Nephron progenitor cell (in vitro differentiated cells): ENCODE data around the gene CPOX.

ENCODE experiments used
- DNase-seq: peaks from one replicate; pipeline ENCODE4 v3.0.0; 2021
- H3K27ac Mint-ChIP-seq: 2 replicates; pipeline ENCODE4 v1.8.0; 2021; ENCODE audit warnings: mild to moderate bottlenecking, moderate library complexity, mixed read lengths
- H3K27me3 Mint-ChIP-seq: 2 replicates; pipeline ENCODE4 v1.8.0; 2021; ENCODE audit warnings: mild to moderate bottlenecking, low read depth, mixed read lengths; ENCODE audit not compliant: poor library complexity
- H3K36me3 Mint-ChIP-seq: 2 replicates; pipeline ENCODE4 v1.8.0; 2021; ENCODE audit warnings: low read depth, mixed read lengths
- H3K4me1 Mint-ChIP-seq: 2 replicates; pipeline ENCODE4 v1.8.0; 2021; ENCODE audit warnings: mixed read lengths
- H3K4me3 Mint-ChIP-seq: 2 replicates; pipeline ENCODE4 v1.8.0; 2021; ENCODE audit warnings: mild to moderate bottlenecking, moderate library complexity, mixed read lengths
- H3K9me3 Mint-ChIP-seq: 2 replicates; pipeline ENCODE4 v1.8.0; 2021; ENCODE audit warnings: mild to moderate bottlenecking, moderate library complexity, mixed read lengths
- TF ChIP-seq, protein P1 (sequence below): fragments of 200-600 bp; sonication (generic); IDR thresholded peaks from 2 replicates; pipeline ENCODE4 v1.5.0; 2021; ENCODE audit warnings: antibody characterized with exemption

The CPOX gene

DNA sequence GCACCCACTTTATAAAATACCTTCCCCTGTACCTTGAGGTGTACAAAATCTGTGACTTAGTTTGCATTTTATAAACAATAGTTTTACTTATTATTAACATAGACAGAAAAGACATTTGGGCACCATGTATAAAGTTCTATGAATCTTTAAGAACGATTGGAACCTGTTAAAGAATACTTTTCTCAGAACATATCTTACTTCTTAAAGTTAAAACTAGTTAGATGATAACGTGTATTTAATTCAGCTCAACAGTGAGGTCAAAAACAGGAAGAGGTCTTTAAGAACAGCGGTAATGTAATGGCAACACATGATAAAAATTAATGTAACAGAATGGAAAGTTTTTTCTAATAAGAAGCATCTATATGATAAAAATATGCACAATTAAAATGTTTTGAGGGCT is 25.0 kb downstream of the CPOX start:
- TF ChIP-seq, protein P1, sequence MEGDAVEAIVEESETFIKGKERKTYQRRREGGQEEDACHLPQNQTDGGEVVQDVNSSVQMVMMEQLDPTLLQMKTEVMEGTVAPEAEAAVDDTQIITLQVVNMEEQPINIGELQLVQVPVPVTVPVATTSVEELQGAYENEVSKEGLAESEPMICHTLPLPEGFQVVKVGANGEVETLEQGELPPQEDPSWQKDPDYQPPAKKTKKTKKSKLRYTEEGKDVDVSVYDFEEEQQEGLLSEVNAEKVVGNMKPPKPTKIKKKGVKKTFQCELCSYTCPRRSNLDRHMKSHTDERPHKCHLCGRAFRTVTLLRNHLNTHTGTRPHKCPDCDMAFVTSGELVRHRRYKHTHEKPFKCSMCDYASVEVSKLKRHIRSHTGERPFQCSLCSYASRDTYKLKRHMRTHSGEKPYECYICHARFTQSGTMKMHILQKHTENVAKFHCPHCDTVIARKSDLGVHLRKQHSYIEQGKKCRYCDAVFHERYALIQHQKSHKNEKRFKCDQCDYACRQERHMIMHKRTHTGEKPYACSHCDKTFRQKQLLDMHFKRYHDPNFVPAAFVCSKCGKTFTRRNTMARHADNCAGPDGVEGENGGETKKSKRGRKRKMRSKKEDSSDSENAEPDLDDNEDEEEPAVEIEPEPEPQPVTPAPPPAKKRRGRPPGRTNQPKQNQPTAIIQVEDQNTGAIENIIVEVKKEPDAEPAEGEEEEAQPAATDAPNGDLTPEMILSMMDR = no peak
- Mint-ChIP-seq H3K27me3 (no peaks in the 10 kb centered on the region), H3K4me1 (peaks cover 16% of the 10 kb centered on the region), H3K36me3 (no peaks in the 10 kb centered on the region), H3K27ac (no peak overlapping the region), H3K9me3 (peaks cover 3% of the 10 kb centered on the region), H3K4me3 (no peak overlapping the region)
- DNase-seq = no peak

DNA sequence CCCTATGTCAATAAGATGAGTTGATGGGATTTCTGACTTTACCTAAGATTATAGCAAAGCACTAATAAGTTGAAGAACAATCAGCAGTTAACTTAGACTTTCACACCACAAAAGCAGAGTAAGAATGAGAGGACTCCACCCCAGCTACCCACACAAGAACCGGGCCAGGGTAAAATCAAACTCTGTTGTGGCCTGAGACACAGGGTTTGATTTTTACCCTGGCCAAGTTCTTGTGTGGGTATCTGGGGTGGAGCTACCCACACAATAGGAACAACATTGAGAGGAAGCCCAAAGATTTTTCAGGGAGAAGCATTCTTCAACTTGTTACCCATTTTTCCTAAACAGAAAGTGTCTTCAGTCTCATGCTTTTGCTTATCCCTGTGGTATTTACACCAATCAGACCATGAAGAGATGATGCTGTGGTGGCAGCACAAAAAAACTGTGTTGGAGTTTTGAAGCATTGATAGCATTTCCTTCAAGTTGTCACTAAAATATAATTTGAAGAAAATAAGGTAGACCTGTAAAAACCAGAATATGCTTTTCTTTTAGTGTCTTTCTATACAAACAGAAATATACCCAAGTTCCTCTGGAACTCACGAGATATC is 25.6 kb downstream of the CPOX start:
- Mint-ChIP-seq H3K9me3 (peaks cover 3% of the 10 kb centered on the region), H3K4me1 (peaks cover 12% of the 10 kb centered on the region), H3K27ac (no peak overlapping the region), H3K36me3 (no peaks in the 10 kb centered on the region), H3K27me3 (peaks cover 4% of the 10 kb centered on the region), H3K4me3 (no peak overlapping the region)
- TF ChIP-seq, protein P1 = no peak
- no peak for DNase-seq

DNA sequence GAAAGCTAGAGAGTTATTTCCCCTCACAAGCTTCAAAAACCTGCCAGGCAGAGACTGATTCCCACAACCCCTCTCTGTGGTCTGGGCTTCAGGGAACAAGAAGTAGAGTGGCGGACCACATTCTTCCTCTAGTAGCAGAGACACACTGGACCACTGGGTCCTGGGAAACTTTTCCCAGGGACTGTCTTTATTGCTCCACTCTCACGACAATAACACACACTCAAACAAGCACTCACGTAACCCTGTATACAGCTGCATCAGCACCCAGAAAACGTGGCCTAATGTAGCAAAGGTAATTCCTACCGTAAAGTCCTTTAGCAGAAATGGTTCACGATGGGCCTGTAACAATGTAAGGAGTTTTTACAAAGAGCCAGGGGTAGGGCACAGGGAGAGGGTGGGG is 27.6 kb downstream of the CPOX start:
- peak overlapping the region; percentile 30 for H3K27ac Mint-ChIP-seq
- H3K27me3 Mint-ChIP-seq = peaks cover 4% of the 10 kb centered on the region
- no peak for DNase-seq
- peaks cover 12% of the 10 kb centered on the region for H3K4me1 Mint-ChIP-seq
- peaks cover 3% of the 10 kb centered on the region for H3K9me3 Mint-ChIP-seq
- H3K36me3 Mint-ChIP-seq = no peaks in the 10 kb centered on the region
- TF ChIP-seq, protein P1 = no peak
- H3K4me3 Mint-ChIP-seq = no peak overlapping the region

DNA sequence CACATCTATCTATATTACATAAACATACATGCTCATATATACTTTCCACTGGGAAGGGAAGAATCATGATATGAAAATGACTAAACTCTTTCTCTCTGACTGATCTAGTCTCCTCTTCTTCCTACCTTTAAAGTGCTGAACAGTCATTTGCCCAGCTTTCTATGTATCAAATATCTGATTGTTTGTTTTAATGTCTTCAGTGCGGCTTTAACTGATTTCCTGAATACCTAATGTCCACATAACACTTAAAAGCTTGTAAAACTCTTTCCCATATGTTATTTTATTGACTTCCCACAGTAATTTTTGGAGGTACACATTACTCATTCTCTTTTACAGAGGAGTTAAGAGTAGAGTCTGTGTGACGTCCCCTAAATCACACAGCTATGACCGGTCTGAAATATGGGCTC is 28.2 kb downstream of the CPOX start:
- peaks cover 12% of the 10 kb centered on the region for H3K4me1 Mint-ChIP-seq
- peaks cover 3% of the 10 kb centered on the region for H3K9me3 Mint-ChIP-seq
- DNase-seq = no peak
- no peak overlapping the region for H3K27ac Mint-ChIP-seq
- TF ChIP-seq, protein P1 = no peak
- no peaks in the 10 kb centered on the region for H3K36me3 Mint-ChIP-seq
- no peak overlapping the region for H3K4me3 Mint-ChIP-seq
- H3K27me3 Mint-ChIP-seq = peaks cover 4% of the 10 kb centered on the region

DNA sequence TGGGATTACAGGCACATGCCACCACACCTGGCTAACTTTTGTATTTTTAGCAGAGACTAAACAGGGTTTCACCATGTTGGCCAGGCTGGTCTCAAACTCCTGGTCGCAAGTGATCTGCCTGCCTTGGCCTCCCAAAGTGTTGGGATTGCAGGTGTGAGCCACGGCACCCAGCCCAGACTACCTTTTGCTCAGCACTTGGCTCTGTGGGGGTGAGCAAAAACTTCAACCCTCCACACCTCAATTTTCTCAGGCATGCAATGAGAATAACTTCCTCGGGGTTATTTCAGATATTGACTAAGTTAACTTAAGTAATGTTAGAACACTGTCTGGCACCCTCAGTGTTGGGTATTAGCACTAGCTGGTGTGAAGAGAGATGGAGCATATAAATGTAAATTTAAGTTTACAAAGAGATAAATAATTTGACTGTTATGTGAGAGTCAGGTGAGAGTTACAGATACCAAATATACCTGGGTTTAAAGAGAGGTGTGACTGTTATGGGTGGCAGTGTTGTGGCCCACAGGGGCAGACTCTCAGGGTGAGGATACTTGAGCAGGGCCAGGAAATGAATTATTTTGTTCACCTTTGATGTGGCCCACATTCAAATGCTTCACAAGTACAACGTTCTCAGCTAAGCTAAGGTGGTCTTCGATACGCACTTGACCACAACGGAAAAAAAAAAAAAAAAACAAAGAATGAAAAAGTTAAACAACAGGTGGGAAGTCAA is 29.0 kb downstream of the CPOX start:
- Mint-ChIP-seq H3K4me3 (no peak overlapping the region), H3K9me3 (peaks cover 3% of the 10 kb centered on the region)
- DNase-seq = no peak

More for the DNA sequence above, 29.0 kb downstream of the CPOX start:
- TF ChIP-seq, protein P1 = no peak
- H3K36me3 Mint-ChIP-seq = no peaks in the 10 kb centered on the region
- peaks cover 4% of the 10 kb centered on the region for H3K27me3 Mint-ChIP-seq
- H3K4me1 Mint-ChIP-seq = peaks cover 12% of the 10 kb centered on the region
- no peak overlapping the region for H3K27ac Mint-ChIP-seq
